ENCODE data around the gene HOXC11.

Gene HOXC11

DNA sequence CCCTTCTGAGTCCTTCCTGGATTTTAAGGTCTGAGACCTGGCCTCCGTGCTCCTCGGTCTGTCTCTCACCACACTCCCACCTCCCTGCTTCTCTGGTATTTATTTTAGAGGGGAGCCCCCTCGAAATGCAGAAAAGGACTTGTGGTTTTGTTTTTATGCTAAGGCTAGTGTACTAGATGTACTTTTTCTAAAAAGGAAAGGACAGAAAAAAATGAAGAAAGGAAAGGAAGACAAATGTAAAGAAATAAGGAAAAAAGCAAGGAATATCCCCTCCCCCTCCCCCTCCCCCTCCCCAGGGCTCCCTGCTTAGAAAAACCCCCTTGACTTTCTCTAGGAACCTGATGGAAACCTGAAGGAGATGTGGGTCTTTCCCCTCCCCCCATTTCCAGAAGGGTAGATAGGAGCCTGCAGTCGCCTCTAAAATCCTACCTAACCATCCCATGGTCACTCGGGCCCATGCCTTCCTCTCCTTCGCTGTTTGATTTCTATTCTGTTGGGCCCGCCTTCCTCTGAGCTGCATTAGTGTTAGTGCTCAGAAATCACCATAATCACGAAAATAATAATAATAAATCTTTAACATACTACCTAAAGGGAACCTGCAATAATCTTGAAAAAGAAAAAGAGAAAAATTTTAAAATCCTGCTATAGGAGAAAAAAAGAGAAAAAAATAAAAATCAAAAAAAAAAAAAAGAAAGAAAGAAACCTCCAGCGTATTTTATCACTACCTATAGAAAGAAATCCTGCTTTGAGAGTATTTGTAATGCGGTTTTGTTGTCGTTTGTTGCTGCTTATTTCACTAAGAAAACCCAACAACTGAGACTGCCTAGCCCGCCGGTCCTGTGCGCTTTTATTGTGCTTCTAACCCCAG is 39.0 kb downstream of the HOXC11 start:
- no peak for DNase-seq

DNA sequence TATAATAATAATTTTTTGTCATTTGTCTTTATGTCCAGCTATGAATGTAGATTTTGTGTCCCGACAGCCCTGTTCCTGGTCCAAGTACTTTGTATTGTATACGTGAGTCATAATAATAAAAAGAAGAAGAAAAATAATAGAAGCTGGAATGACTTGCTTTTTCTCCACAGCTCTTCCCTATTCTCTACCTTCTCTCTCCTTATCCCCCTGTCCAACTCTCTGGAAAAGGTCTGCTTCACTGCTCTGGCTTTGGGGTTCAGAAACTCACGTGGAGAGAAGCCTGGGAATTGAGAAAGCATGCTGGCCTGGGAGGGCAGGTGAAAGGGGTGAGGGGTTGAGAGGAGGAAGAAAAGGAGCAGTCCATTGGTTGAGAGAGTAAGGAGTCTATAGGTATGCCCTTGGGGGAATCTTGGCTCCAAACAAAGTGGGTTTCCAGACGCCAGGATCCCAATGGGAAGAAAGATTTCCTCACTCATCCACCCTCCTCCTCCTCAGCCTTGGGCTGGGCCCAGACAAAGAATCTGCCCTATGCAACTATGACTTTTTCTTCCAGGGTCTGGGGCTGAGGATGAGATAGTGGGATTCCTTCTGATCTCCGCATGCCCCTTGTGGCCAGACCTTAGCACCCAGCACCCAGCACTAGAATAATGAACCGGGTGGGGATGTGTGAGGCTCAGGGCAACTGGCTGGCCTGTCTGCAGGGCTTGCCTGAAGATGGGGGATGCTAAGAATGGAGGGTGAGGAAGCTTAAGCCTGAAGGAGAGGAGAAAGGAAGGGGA is 39.9 kb downstream of the HOXC11 start:
- DNase-seq, result no peak

DNA sequence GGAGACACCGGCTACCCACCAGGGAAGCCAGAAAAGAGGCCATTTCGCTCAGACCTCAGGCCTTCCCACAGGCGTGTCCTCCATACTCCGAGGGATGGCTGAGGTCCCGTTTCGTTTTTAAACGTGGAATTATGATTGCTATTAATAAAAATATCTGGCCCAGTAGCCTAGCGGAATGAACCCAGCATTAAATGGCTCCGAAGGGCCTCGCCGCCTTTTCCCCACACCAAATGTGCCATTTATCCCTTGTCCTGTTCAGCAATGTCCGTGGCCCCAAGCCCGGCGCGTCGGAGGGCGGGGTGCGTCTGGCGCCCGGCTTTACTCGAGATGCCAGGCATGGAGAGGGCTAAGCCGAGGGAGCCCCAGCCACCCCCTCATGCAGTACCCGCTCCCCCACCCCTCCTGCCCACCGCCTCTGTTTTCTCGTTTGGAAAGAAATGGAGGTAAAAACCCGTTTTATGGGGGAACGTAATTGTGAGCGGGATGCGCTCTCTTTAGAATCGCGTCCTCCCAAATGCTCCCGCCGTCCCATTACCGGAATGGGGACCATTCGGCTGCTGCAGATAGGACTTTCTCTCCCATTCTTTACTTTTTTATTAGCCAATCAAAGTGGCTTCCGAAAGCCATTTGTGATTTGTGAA is 41.6 kb downstream of the HOXC11 start:
- no peak for DNase-seq

DNA sequence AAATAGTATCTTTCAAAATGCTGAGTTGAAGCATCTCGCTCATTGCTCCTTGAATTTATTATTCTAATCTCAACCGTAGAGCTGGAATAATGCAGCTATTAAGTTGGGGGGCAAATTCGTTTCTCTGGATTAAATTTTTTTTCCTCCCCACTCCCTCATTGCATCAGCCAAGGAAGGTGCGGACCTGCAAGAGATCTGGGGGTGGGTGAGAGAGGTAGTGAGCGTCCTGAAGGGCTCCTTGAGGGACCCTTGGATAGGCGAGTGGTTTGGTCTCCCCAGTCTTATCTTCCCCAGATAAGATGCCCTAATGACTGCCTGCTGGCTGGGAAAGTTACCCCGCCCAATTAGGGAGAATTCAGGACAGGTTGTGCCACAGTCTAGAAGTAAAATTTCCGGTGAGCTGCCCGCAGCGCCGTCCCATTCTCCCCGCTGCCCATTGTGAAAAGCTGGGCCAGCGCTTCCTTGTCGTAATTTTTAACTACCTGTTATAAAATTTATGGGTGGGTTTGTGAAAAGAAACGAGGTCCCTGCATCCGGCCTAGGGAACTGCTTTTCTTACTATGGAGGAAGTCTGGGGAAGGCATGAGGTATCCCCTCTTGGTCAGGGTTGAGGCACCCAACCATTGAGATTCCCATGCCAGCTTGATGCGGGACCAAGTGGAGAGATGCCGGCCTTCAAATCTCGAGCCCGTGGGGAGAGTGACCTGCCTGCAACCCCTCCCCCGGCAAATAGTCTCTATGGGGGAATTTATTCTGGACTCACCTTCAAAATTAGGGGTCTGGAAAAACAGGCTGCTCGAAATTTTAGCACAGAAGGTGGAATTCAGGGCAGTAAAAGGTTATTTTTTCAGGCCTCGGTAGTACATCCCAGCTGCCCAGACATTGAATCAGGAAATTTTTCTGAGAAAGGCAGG is 42.3 kb downstream of the HOXC11 start:
- DNase-seq, result no peak

- DNase-seq, result no peak
Observed at GRCh38 chr12:54016051-54016450, 43.1 kb downstream of the HOXC11 start.

DNA sequence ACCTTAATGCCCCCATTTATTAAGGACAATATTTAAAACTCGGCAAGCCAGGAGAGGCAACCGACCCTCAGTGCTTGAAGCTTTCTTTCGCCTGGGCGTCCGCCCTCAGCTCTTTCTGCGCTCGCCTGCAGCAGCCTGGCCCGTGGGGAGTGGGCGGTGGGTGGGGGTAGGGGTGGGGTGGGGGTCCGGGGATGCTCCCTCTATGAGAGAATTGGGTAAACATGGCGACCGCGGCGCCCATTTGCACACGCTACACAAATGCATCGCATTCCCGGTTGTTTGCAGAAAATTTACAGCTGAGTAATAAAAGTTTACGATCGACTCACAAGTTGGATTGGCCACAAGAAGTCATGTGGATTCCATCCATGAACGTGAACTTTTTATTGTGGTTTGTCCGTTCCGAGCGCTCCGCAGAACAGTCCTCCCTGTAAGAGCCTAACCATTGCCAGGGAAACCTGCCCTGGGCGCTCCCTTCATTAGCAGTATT is 43.6 kb downstream of the HOXC11 start:
- DNase-seq, result peak; percentile 56

GRCh38 chr12:54017027-54017788 is 44.3 kb downstream of the HOXC11 start:
- peak; percentile 58 for DNase-seq

- peak; percentile 71 for DNase-seq
Observed at GRCh38 chr12:54017878-54018467, 45.0 kb downstream of the HOXC11 start.

- DNase-seq, result no peak
Observed at GRCh38 chr12:54018468-54018984, 45.6 kb downstream of the HOXC11 start.

GRCh38 chr12:54019091-54019811 is 46.3 kb downstream of the HOXC11 start:
- DNase-seq, result no peak

- no peak for DNase-seq
Observed at GRCh38 chr12:54019924-54020590, 47.1 kb downstream of the HOXC11 start.

GRCh38 chr12:54020591-54021405 is 47.9 kb downstream of the HOXC11 start:
- DNase-seq, result no peak

GRCh38 chr12:54021432-54022013 is 48.6 kb downstream of the HOXC11 start:
- no peak for DNase-seq

DNA sequence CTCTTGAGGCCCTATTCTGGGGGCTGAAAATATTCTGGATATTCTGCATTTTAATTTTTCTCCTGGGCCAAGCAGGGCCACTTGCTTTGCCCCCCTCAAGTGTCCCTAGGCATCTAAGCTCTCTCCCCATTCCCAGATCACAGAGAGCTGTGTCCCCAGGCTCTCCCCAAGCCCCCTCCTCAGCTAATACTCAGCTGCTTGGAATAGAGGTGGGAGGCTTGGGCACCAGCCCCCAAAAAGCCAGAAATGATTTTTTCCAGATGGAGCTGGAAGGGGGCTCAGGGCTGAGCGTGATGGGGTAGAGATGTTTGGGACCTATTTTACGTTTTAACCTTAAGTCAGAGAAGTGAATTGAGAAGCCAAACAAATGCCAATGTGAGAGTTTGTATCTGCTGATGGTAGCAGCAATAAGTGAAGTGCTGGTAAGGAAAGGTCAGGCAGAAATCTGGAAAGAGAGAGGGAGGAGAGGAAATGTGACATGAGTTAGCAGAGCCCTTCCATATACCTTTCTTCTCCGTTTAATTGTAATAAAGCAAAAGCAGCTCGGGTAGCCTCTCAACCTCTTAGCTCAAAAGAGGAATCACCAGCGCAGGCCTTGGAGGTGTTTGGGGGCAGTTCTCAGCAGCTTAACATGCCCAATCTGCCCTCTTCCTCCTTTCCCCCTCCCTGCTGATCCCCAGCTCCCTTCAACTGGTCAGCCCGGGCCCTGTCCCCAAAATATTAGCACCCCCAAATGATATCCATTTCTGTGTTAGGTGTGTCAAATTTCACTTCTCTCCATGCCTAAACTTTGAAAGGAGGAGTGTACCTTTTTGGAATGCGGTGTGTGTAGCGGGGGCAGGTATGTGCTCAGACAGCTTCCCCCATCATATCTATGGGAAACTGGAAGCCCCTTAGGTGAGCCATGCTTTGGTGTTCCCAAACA is 50.3 kb downstream of the HOXC11 start:
- DNase-seq, result no peak

GRCh38 chr12:54024127-54024526 is 51.2 kb downstream of the HOXC11 start:
- DNase-seq, result no peak

DNA sequence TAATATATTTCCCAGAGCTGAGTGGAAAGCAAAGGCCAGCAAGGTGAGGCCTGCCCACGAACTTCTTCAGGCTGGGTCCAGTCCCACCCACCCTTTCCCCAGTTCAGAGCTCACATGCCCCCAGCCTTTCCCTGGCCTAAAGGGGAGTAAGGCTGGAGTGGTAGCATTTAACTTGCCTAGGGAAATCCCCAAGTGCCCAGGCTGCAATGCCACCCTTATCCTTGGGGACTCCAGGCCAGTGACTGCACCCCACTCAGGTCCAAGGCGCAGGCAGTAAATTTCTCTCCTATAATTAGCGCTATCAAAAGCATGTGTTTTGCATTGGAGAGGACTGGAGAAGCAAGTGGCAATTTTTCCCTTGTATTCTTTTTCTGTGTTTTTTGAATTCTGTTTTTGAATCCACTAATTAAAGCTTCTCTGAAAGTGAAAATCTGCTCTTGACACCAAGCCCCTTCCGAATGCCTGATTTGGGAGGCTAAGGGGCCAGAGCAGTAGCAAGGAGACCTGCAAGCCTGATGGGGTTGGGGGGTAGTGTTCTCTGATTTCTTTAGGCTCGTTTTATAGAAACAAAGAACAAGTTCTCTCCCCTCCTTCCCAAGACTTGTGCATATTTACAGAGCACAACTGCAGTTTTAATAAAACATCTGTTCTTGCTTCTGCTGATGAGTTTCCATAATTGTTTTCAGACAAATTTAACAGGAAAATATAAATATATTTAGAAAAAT is 51.8 kb downstream of the HOXC11 start:
- DNase-seq, result no peak

Measured in DMS79 treated with DMSO at 0.1 percent for 48 hours (cell line).